CD4-positive, alpha-beta T cell treated with Interleukin-15 for 4 hours (primary cell): ENCODE data around the gene LDAH.

Experiments used
- DNase-seq: peaks from one replicate; pipeline ENCODE4 v3.0.0-alpha.2; 2020; ENCODE audit warnings: low spot score

The LDAH gene

GRCh38 chr2:20650877-20651730 is 171.8 kb downstream of the LDAH start, which contains the start of gene HS1BP3:
Gene HS1BP3 (minus strand): TSS chr2:20651098. CDS start chr2:20651063, 35 bp downstream.
- peak; percentile 90 for DNase-seq

- peak; percentile 32 for DNase-seq
Measured at GRCh38 chr2:20650393-20650876, 172.5 kb downstream of the LDAH start.

- DNase-seq: no peak
Measured at GRCh38 chr2:20649976-20650375, 172.9 kb downstream of the LDAH start.

- no peak for DNase-seq
Measured at GRCh38 chr2:20649576-20649975, 173.3 kb downstream of the LDAH start.

- DNase-seq: no peak
Measured at GRCh38 chr2:20648831-20649230, 174.1 kb downstream of the LDAH start.

- DNase-seq: no peak
Measured at GRCh38 chr2:20648206-20648605, 174.7 kb downstream of the LDAH start.

- no peak for DNase-seq
Measured at GRCh38 chr2:20647738-20648137, 175.2 kb downstream of the LDAH start.

GRCh38 chr2:20647211-20647610 is 175.7 kb downstream of the LDAH start:
- no peak for DNase-seq

- no peak for DNase-seq
Measured at GRCh38 chr2:20646446-20646845, 176.5 kb downstream of the LDAH start.

- no peak for DNase-seq
Measured at GRCh38 chr2:20645761-20646160, 177.1 kb downstream of the LDAH start.

GRCh38 chr2:20645301-20645701 is 177.6 kb downstream of the LDAH start:
- no peak for DNase-seq

- DNase-seq: no peak
Measured at GRCh38 chr2:20643826-20644225, 179.1 kb downstream of the LDAH start.

GRCh38 chr2:20643060-20643459 is 179.8 kb downstream of the LDAH start:
- no peak for DNase-seq

GRCh38 chr2:20642055-20642971 is 180.6 kb downstream of the LDAH start:
- peak; percentile 67 for DNase-seq

- DNase-seq: no peak
Measured at GRCh38 chr2:20641123-20641985, 181.5 kb downstream of the LDAH start.

- no peak for DNase-seq
Measured at GRCh38 chr2:20640411-20641122, 182.3 kb downstream of the LDAH start.

- DNase-seq: no peak
Measured at GRCh38 chr2:20638646-20639430, 184.1 kb downstream of the LDAH start.

GRCh38 chr2:20638014-20638413 is 184.9 kb downstream of the LDAH start:
- no peak for DNase-seq

- no peak for DNase-seq
Measured at GRCh38 chr2:20637147-20637546, 185.8 kb downstream of the LDAH start.
